Measurements from ENCODE around the gene CD22. TPM values are rescaled to one million over a fixed set of nuclear protein-coding genes. Genes with fewer than 3 reads are reported as not detected.

CD22 gene
- total and polyA plus RNA-seq, 2 donors (not counting 1 experiment from before 2014, with no cell fraction given), result 0.15 to 1.2 TPM

GRCh38 chr19:35352177-35352447 is 23.1 kb downstream of the CD22 start:
- no peak for TF ChIP-seq EZH2 (IDR thresholded peaks at IDR 0.05; ENCODE audit: low read length, missing control alignments)
- TF ChIP-seq CTCF (conservative IDR thresholded peaks at IDR 0.05 in 1 of 2, IDR thresholded peaks at IDR 0.05 in 1 of 2; ENCODE audit: low read depth in 1 of 2, low read length in 2 of 2), result no peak
- no peak overlapping the region for H2AFZ ChIP-seq (ENCODE audit: low read length)
- H3K9ac ChIP-seq (ENCODE audit: insufficient read depth, low read length), result no peak overlapping the region
- no peak for DNase-seq (ENCODE audit: low read depth in 2 of 2)
- no peaks in the 10 kb centered on the region for H3K9me3 ChIP-seq (ENCODE audit: control insufficient read depth, insufficient read depth, low read depth, low read length)
- no peak overlapping the region for H3K27ac ChIP-seq (ENCODE audit: insufficient read depth, low read length)
- H3K27me3 ChIP-seq (ENCODE audit: control insufficient read depth, insufficient read depth, low read length), result no peaks in the 10 kb centered on the region
- no peak overlapping the region for H3K4me3 ChIP-seq (replicated peaks in 1 of 4; ENCODE audit: control extremely low read depth in 1 of 4, insufficient read depth in 1 of 4, low read depth in 3 of 4, low read length in 4 of 4)
- no peaks in the 10 kb centered on the region for H3K79me2 ChIP-seq (ENCODE audit: control insufficient read depth, insufficient read depth, low read length)
- no peak overlapping the region for H3K4me2 ChIP-seq (ENCODE audit: extremely low read depth, insufficient read depth, low read length)
- H3K36me3 ChIP-seq (ENCODE audit: control insufficient read depth, insufficient read depth, low read length), result no peaks in the 10 kb centered on the region
- no peaks in the 10 kb centered on the region for H3K4me1 ChIP-seq (ENCODE audit: control insufficient read depth, extremely low read depth, insufficient read depth, low read length)
- no peaks in the 10 kb centered on the region for H4K20me1 ChIP-seq (ENCODE audit: control insufficient read depth, extremely low read depth, insufficient read depth, low read length)

GRCh38 chr19:35352448-35353304 is 23.7 kb downstream of the CD22 start:
- Histone ChIP-seq H3K4me1 (ENCODE audit: control insufficient read depth, extremely low read depth, insufficient read depth, low read length) (no peaks in the 10 kb centered on the region), H3K36me3 (ENCODE audit: control insufficient read depth, insufficient read depth, low read length) (no peaks in the 10 kb centered on the region), H3K9ac (ENCODE audit: insufficient read depth, low read length) (no peak overlapping the region), H3K4me2 (ENCODE audit: extremely low read depth, insufficient read depth, low read length) (no peak overlapping the region), H3K4me3 (replicated peaks in 1 of 4; ENCODE audit: control extremely low read depth in 1 of 4, insufficient read depth in 1 of 4, low read depth in 3 of 4, low read length in 4 of 4) (no peak overlapping the region), H2AFZ (ENCODE audit: low read length) (no peak overlapping the region), H3K9me3 (ENCODE audit: control insufficient read depth, insufficient read depth, low read depth, low read length) (no peaks in the 10 kb centered on the region), H3K27ac (ENCODE audit: insufficient read depth, low read length) (no peak overlapping the region), H4K20me1 (ENCODE audit: control insufficient read depth, extremely low read depth, insufficient read depth, low read length) (no peaks in the 10 kb centered on the region), H3K27me3 (ENCODE audit: control insufficient read depth, insufficient read depth, low read length) (no peaks in the 10 kb centered on the region), H3K79me2 (ENCODE audit: control insufficient read depth, insufficient read depth, low read length) (no peaks in the 10 kb centered on the region)
- DNase-seq (ENCODE audit: low read depth in 2 of 2), result peak; percentile 46 to 76
- TF ChIP-seq CTCF (conservative IDR thresholded peaks at IDR 0.05 in 1 of 2, IDR thresholded peaks at IDR 0.05 in 1 of 2; ENCODE audit: low read depth in 1 of 2, low read length in 2 of 2) (peak; percentile 83 to 86), EZH2 (IDR thresholded peaks at IDR 0.05; ENCODE audit: low read length, missing control alignments) (no peak)

GRCh38 chr19:35353635-35354034 is 24.6 kb downstream of the CD22 start:
- no peaks in the 10 kb centered on the region for H3K27me3 ChIP-seq (ENCODE audit: control insufficient read depth, insufficient read depth, low read length)
- no peak overlapping the region for H3K4me3 ChIP-seq (replicated peaks in 1 of 4; ENCODE audit: control extremely low read depth in 1 of 4, insufficient read depth in 1 of 4, low read depth in 3 of 4, low read length in 4 of 4)
- H3K79me2 ChIP-seq (ENCODE audit: control insufficient read depth, insufficient read depth, low read length), result no peaks in the 10 kb centered on the region
- no peak overlapping the region for H2AFZ ChIP-seq (ENCODE audit: low read length)
- no peaks in the 10 kb centered on the region for H3K36me3 ChIP-seq (ENCODE audit: control insufficient read depth, insufficient read depth, low read length)
- peak in 1 of 2 donors; percentile 77 for DNase-seq (ENCODE audit: low read depth in 2 of 2)
- TF ChIP-seq EZH2 (IDR thresholded peaks at IDR 0.05; ENCODE audit: low read length, missing control alignments) (no peak), CTCF (conservative IDR thresholded peaks at IDR 0.05 in 1 of 2, IDR thresholded peaks at IDR 0.05 in 1 of 2; ENCODE audit: low read depth in 1 of 2, low read length in 2 of 2) (peak in 1 of 2 donors; percentile 9)
- no peak overlapping the region for H3K4me2 ChIP-seq (ENCODE audit: extremely low read depth, insufficient read depth, low read length)
- H3K9ac ChIP-seq (ENCODE audit: insufficient read depth, low read length), result no peak overlapping the region
- H3K4me1 ChIP-seq (ENCODE audit: control insufficient read depth, extremely low read depth, insufficient read depth, low read length), result no peaks in the 10 kb centered on the region
- no peaks in the 10 kb centered on the region for H4K20me1 ChIP-seq (ENCODE audit: control insufficient read depth, extremely low read depth, insufficient read depth, low read length)
- H3K27ac ChIP-seq (ENCODE audit: insufficient read depth, low read length), result no peak overlapping the region
- no peaks in the 10 kb centered on the region for H3K9me3 ChIP-seq (ENCODE audit: control insufficient read depth, insufficient read depth, low read depth, low read length)

Data from fibroblast of lung (primary cell).